Bronchial epithelial cell (primary cell): ENCODE data around the gene PANK4. TPM values are rescaled to one million over a fixed set of nuclear protein-coding genes. Genes with fewer than 3 reads are reported as not detected.

Experiments
- DNase-seq: peaks from one replicate; pipeline ENCODE4 v3.0.0-alpha.2; 2010; ENCODE audit warnings: low read depth
- FAIRE-seq: peaks from 2 replicates; lab custom pipeline; 2011; peaks lifted over from hg19 to GRCh38; lab: Jason Lieb, UNC
- H3K27me3 ChIP-seq: 2 replicates; pipeline ENCODE4 v1.5.1; 2011; ENCODE audit warnings: low read length; ENCODE audit not compliant: control insufficient read depth, insufficient read depth
- H3K36me3 ChIP-seq: 2 replicates; pipeline ENCODE4 v1.5.1; 2011; ENCODE audit warnings: low read length; ENCODE audit not compliant: control insufficient read depth, insufficient read depth
- H3K4me3 ChIP-seq: 2 replicates; pipeline ENCODE4 v1.5.1; 2011; ENCODE audit warnings: mild to moderate bottlenecking, low read depth, low read length, control low read depth
- CTCF ChIP-seq: IDR thresholded peaks from 2 replicates; pipeline ENCODE4 v1.5.1; 2011; ENCODE audit warnings: mild to moderate bottlenecking, moderate library complexity, low read length, control low read depth, inconsistent platforms; ENCODE audit not compliant: insufficient read depth, severe bottlenecking
- total RNA-seq: library from RNA; depleted of rRNA; stranded (reverse); fragments of >200 nt; gene quantifications from 2 replicates; pipeline ENCODE4 v1.2.1, GENCODE V29; 2014

Gene PANK4
- total RNA-seq, 1 donor from 2014 or later, result 29.2 TPM

GRCh38 chr1:2522230-2522629 lies 4.2 kb downstream of the PANK4 start:
- no peak overlapping the region for H3K4me3 ChIP-seq
- no peak for TF ChIP-seq CTCF
- H3K36me3 ChIP-seq, result peaks cover 31% of the 10 kb centered on the region
- FAIRE-seq, result no peak
- DNase-seq, result no peak
- no peaks in the 10 kb centered on the region for H3K27me3 ChIP-seq

GRCh38 chr1:2520806-2521205 lies 5.6 kb downstream of the PANK4 start:
- TF ChIP-seq CTCF, result no peak
- peaks cover 37% of the 10 kb centered on the region for H3K36me3 ChIP-seq
- H3K27me3 ChIP-seq, result no peaks in the 10 kb centered on the region
- H3K4me3 ChIP-seq, result no peak overlapping the region
- FAIRE-seq (no peak), DNase-seq (no peak)

DNA sequence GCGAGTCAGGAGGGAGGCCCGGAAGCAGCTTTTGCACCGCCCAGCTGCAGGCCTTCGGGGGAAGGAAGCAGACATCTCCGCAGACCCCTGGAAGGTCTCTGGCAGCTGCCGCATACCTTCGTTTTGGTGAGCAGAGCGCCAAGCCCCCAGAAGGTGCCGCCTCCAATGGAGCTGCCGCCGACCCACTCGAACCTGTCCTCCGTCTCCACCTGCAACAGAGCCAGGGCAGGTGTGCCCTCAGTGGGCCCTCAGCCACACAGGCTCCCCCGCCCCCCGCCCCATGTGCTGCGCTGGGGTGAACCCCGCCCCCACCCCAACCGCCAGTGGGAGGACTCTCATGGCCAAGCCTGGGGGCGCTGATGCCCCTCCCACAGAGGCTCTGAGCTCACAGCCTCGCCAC lies 6.2 kb downstream of the PANK4 start:
- no peak for DNase-seq
- FAIRE-seq, result no peak
- Histone ChIP-seq H3K36me3 (peaks cover 41% of the 10 kb centered on the region), H3K4me3 (no peak overlapping the region), H3K27me3 (no peaks in the 10 kb centered on the region)
- no peak for TF ChIP-seq CTCF

DNA sequence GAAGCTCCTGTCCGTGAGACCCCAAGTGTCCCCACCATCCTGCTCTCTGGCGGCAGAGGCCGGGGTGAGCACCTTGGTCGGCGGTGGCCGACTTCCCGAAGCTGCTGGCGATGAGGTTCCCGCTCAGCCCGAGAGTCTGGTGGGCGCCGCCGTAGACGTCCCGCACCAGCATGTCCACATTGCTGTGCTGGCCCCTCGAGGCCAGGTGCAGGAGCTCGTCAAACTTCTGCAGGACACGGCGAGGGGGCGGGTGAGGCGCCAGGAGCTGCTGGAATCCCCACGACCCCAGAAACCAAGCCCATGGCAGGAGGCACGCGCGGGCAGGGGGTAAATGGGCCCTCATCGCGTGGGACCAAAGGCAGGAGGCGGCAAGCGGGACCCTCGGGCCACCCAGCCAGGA lies 6.7 kb downstream of the PANK4 start:
- FAIRE-seq (no peak), DNase-seq (no peak)
- TF ChIP-seq CTCF, result no peak
- no peaks in the 10 kb centered on the region for H3K27me3 ChIP-seq
- H3K36me3 ChIP-seq, result peaks cover 42% of the 10 kb centered on the region
- no peak overlapping the region for H3K4me3 ChIP-seq

GRCh38 chr1:2519029-2519685 lies 7.2 kb downstream of the PANK4 start:
- FAIRE-seq, result no peak
- no peak for TF ChIP-seq CTCF
- Histone ChIP-seq H3K27me3 (no peaks in the 10 kb centered on the region), H3K36me3 (peaks cover 42% of the 10 kb centered on the region), H3K4me3 (no peak overlapping the region)
- no peak for DNase-seq

GRCh38 chr1:2518528-2518927 lies 7.9 kb downstream of the PANK4 start:
- Histone ChIP-seq H3K4me3 (no peak overlapping the region), H3K36me3 (peaks cover 47% of the 10 kb centered on the region), H3K27me3 (no peaks in the 10 kb centered on the region)
- no peak for FAIRE-seq
- DNase-seq, result no peak
- TF ChIP-seq CTCF, result no peak
